Measurements from ENCODE around the gene ASTN2.

The ASTN2 gene

DNA sequence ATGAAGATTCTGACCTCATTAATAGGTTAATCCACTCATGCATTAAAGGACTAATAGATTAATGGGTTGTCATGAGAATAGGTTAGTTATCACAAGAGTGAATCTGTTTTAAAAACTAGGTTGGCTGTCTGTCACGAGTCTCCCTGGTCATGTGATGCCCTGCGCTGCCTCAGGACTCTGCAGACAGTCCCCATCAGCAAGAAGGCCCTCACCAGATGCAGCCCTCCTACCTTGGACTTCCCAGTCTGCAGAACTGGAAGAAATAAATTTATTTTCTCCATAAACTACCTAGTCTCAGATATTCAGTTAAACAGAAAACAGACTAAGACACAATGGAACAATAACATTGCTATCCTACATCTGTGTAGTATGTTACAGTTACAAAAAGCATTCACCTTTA is 227.4 kb downstream of the ASTN2 start:
- no peak for DNase-seq (ENCODE audit: extremely low read depth in 1 of 2, low read depth in 1 of 2)

DNA sequence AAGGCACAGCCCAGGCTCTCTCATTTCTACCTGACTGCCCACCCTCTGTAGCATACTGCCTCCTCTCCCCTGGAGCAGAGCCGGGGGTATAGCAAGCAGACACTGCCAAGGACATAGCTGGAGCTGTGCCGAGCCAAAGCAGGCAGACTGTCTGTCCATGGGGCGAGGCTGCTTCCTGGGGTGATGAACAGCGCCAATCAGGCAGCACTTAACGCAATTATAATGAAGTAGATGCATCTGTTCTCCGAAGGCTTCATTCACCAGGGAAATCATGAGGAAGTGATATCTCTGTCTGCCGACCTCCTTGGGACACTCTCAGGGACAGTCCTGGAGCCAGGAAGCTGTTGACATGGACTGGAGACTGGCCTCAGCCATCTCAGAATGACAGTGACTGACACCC is 230.7 kb downstream of the ASTN2 start:
- DNase-seq (ENCODE audit: extremely low read depth in 1 of 2, low read depth in 1 of 2) = no peak

DNA sequence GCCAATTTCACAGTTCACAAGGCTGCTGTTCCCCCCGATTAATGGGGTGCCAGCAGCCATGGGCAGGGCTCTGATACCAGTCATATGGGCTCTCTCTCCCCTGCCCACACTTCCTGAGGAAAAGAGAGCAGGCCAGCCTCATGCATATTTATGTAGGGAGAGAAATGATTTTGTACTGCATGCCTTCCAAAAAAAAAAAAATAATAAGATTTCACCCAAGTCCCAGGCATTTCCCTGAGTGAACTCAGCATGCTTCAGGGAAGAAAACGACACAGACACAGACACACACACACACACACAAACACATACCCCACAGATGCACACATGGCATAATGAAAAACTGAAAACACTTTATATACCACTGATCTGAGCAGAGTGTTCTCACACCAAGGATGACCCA is 232.8 kb downstream of the ASTN2 start:
- no peak for DNase-seq (ENCODE audit: extremely low read depth in 1 of 2, low read depth in 1 of 2)

GRCh38 chr9:117180896-117181445 is 233.9 kb downstream of the ASTN2 start:
- no peak for DNase-seq (ENCODE audit: extremely low read depth in 1 of 2, low read depth in 1 of 2)

- no peak for DNase-seq (ENCODE audit: extremely low read depth in 1 of 2, low read depth in 1 of 2)
Measured at GRCh38 chr9:117178596-117179375, 236.1 kb downstream of the ASTN2 start.

- DNase-seq (ENCODE audit: extremely low read depth in 1 of 2, low read depth in 1 of 2) = no peak
Measured at GRCh38 chr9:117170567-117170966, 244.3 kb downstream of the ASTN2 start.

GRCh38 chr9:117169089-117169621 is 245.7 kb downstream of the ASTN2 start:
- DNase-seq (ENCODE audit: extremely low read depth in 1 of 2, low read depth in 1 of 2) = no peak

DNA sequence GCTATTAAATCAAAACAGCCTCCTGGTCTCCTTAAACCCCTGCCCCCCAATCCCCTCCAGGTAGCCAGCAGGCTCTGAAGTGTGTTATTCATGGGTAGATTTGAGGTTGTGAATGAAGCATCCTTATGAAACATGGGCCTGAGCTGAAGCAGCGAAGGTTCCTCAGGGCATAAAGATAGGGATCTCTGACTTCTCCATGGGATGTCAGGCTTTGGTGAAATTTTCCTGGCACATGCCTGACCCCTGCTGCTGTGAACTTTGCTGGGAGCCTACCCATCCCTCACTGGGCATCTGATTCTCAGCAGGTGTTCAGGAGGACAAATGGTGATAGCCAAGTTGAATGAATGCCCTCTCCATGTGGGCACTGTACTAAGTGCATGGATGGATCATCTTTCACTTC is 250.3 kb downstream of the ASTN2 start:
- DNase-seq (ENCODE audit: extremely low read depth in 1 of 2, low read depth in 1 of 2) = no peak

DNA sequence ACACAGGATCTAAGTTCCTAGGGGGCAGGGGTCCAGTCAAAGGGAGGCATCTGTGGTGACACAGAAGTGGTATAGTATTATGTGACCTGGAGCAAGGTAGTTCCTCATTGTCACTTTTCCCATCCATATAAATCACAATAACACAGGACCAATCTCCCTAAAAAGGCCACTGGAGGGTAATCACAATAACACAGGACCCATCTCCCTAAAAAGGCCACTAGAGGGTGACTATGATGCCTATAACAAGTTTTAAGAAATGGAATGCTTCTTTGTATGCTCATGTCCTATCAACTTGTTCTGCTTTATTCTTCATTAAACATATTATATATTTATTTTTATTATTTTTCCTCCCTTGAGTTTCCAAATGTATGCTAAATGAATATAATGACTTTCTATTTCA is 254.6 kb downstream of the ASTN2 start:
- DNase-seq (ENCODE audit: extremely low read depth in 1 of 2, low read depth in 1 of 2) = no peak

GRCh38 chr9:117156771-117157535 is 257.9 kb downstream of the ASTN2 start:
- DNase-seq (ENCODE audit: extremely low read depth in 1 of 2, low read depth in 1 of 2) = no peak

- DNase-seq (ENCODE audit: extremely low read depth in 1 of 2, low read depth in 1 of 2) = no peak
Measured at GRCh38 chr9:117156144-117156688, 258.6 kb downstream of the ASTN2 start.

- DNase-seq (ENCODE audit: extremely low read depth in 1 of 2, low read depth in 1 of 2) = no peak
Measured at GRCh38 chr9:117153021-117153420, 261.8 kb downstream of the ASTN2 start.

DNA sequence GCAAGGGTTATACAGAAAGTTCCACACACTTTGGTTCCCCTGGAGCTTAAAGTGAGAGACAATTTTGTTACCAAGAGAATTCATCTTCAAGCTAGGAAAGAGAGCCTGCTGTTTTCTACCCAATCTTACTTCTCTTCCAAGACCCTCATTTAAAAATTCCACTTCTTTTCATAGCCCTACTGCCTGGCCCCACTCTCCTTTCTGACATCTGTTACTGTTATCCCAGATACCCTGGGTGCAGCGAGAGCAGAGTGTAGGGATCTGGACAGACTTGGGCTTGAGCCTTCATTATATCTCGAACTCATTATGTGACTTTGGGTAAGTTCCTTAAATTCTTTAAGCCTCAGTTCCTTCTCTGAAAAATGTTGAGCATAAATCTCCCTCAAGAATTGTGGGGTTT is 263.1 kb downstream of the ASTN2 start:
- DNase-seq (ENCODE audit: extremely low read depth in 1 of 2, low read depth in 1 of 2) = no peak

DNA sequence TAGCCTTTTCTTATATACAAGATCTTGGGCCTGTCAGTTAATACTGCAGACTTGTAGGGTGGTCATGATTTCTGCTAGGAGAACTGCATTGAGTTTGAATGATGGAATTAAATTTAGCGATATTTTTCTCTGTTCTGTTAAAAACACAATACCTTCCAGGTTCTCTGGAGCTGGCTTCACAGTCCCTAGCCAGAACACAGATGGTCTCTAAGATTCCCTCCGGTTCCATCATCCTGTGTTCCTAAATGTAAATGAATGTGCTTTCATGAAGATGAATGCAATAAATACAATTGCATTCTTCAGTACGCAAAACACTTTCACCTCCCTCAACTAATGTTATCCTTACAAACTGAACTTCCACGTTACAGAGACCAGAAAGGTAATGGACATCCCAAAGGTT is 264.9 kb downstream of the ASTN2 start:
- no peak for DNase-seq (ENCODE audit: extremely low read depth in 1 of 2, low read depth in 1 of 2)

DNA sequence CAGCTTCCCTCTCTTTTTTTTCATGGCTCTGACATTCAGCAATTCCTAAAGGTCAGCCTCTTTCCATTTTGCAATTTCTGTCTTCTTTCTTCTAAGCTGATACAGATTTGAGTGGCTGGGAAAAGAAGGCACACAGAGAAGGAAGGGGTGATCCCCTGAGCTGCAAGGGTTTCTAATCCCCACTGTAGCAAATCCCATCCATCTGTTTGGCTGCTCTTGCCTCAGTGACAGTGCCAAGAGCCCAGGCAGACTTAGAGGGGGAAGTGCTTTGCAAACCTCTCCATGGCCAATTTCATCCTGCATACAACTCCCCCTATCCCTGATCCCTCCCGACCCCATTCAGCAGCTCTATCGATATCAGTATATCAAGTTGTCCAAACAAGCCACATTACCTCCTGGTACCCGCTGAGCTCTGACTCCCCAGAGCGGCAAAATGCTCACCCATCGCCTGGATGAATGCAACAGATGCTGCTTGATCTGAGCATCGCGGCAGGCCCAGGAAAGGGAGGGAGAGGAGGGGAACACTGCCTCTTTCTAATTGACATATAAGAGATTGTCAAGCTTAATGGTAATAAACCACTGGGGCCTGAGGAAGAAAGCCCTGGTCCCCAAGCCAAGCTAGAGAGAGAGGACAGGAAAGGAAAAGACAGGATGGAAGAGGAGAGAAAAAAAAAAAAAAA is 268.9 kb downstream of the ASTN2 start:
- DNase-seq (ENCODE audit: extremely low read depth in 1 of 2, low read depth in 1 of 2) = no peak

GRCh38 chr9:117145081-117145480 is 269.8 kb downstream of the ASTN2 start:
- no peak for DNase-seq (ENCODE audit: extremely low read depth in 1 of 2, low read depth in 1 of 2)

- no peak for DNase-seq (ENCODE audit: extremely low read depth in 1 of 2, low read depth in 1 of 2)
Measured at GRCh38 chr9:117138231-117138630, 276.6 kb downstream of the ASTN2 start.

DNA sequence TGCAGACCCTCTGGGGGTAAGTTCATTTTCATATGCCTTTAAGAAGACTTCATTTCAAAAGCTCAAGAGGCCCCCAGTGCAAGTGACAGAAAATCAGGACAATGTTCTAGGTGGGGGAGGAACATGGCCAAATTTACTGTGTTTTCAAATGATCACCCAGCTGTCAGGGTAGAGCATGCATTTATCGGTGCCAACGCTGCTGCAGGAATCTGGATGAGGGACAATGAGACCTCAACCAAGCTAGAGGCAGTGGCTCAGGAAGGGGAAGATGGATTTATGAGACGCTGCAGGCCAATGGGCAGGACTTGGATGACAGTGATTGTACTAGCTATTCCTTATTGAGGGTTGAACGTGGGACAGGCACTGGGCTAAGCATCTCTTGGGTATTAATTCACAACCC is 278.4 kb downstream of the ASTN2 start:
- DNase-seq (ENCODE audit: extremely low read depth in 1 of 2, low read depth in 1 of 2) = no peak

GRCh38 chr9:117135501-117136098 is 279.3 kb downstream of the ASTN2 start:
- no peak for DNase-seq (ENCODE audit: extremely low read depth in 1 of 2, low read depth in 1 of 2)

GRCh38 chr9:117134826-117135500 is 279.9 kb downstream of the ASTN2 start:
- DNase-seq (ENCODE audit: extremely low read depth in 1 of 2, low read depth in 1 of 2) = no peak

Data from activated CD8-positive, alpha-beta memory T cell treated with anti-CD3 and anti-CD28 coated beads for 1 hour (primary cell).